HG03108 (cell line): ENCODE measurements around the gene CTPS1.

Experiments
- ATAC-seq: cut with Tn5 transposase; IDR thresholded peaks from one replicate; pipeline ENCODE4 v1.9.1; 2021; ENCODE audit warnings: moderate library complexity; ENCODE audit not compliant: unreplicated experiment

The CTPS1 gene

DNA sequence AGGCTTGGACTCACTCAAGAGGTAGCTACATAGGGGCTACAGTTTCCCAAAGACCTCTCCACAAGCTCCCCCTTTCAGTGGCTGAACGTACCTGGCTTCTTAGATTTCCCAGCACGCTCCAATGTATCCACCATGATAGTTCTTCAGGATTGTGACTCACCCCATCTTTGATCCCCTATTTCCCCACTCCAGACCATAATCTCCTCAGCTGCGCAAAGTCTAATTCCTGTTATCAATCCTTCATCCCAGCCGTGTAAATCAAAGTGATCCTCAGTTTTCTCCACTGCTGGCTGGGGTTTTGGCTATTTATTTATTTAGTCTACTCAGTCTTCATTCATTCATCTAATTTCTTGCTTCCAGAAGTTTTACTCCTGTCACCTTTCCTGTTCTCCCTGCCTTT lies 13.1 kb upstream of the CTPS1 start:
- ATAC-seq, result no peak

GRCh38 chr1:40969445-40969844 lies 10.1 kb upstream of the CTPS1 start:
- no peak for ATAC-seq

- ATAC-seq, result no peak
These were observed 7.5 kb upstream of the CTPS1 start for GRCh38 chr1:40971966-40972365.

GRCh38 chr1:40973912-40974311 lies 5.6 kb upstream of the CTPS1 start:
- no peak for ATAC-seq

DNA sequence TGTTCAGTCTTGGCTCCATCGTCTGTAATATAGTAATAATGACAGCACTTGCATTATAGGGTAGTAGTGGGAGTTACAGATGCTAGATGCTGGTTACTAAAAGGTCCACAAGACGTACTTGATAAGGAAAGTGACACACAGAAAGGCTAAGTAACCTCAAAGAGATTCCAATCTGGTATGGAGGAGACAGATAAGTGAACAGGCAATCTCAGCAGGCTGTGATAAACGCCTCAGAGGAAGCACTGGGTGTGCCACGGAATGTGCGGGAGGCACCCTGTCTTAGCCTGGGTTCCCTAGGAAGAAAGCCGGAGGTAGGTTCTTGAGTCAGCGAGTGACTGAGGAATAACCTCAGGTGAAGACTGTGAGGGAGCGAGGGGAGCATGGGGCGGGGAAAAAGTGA lies 4.6 kb upstream of the CTPS1 start:
- no peak for ATAC-seq

GRCh38 chr1:40976952-40977690 lies 2.4 kb upstream of the CTPS1 start:
- ATAC-seq, result no peak

DNA sequence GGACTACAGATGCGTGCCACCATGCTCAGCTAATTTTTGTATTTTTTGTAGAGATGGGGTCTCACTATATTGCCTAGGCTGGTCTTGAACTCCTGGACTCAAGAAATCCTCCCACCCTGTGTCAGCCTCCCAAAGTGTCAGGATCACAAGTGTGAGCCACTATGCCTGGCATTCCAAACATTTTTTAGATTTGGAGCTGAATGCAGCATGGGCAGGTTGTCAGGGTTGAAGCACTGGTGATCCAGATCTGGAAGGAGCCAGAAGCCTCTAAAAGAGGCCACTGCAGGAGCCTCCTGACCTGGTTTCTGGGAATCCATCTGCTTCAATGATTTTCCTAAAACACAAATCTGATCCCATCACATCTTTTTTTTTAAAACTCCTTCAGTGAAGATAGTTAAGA lies 1.8 kb upstream of the CTPS1 start:
- no peak for ATAC-seq

DNA sequence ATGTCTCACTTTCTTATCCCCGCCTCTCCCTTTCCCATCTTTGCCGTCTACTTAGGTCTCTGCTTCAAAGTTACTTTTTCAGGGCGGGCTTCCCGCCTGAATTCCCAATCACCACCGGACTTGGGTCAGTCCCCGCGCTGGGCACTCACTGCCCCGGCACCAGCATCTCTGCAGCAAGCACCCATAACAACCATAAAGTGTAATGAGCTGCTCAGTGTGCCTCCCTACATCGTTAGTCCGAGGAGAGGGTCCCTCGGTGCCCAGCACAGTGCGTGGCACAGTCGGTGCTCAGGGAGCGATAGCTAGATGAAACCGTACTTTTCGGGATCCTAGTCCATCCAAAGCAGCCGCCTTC lies 633 bp upstream of the CTPS1 start:
- no peak for ATAC-seq

DNA sequence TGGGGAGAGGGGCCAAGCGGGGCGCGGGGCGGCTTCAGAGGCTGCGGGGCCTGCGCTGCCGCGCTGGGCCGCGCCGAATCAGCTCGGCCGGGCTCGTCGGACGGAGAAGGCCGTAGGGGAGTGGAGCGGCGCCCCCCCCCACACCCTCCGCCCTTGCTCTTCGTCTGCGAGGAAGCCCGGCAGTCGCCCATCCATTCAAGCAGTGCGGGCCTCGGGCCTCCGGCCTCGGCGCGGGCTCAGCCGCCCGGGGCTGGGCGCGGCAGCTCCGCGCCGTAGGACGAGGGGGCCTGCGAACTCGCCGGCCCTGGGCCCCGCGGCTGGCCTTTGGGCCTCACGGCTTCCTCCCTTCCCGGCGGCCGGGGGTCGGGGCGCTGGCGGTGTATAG lies 564 bp downstream of the CTPS1 start:
- peak; percentile 4 for ATAC-seq

GRCh38 chr1:40980453-40981121 lies 1.1 kb downstream of the CTPS1 start:
- ATAC-seq, result peak; percentile 7

GRCh38 chr1:40981691-40982448 lies 2.4 kb downstream of the CTPS1 start:
- no peak for ATAC-seq

DNA sequence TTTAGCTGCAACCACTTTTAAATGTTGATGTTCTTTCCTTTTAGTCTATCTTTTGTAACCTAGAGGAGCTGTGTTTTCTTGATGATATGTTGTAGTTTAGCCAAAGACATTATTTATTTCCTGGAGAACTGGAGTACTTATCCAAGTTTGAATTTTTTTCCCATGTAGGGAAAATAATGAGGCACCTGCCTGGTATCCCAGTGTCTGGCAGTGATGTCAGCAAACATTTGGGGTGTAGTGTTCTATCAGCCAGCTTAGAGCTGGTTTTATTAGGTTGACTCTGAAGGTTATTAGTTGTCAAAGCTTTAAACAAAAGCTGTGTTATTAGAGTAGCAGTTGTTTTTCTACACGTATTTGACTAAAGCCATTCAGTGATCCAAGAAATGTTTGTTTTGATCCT lies 3.2 kb downstream of the CTPS1 start:
- ATAC-seq, result no peak

DNA sequence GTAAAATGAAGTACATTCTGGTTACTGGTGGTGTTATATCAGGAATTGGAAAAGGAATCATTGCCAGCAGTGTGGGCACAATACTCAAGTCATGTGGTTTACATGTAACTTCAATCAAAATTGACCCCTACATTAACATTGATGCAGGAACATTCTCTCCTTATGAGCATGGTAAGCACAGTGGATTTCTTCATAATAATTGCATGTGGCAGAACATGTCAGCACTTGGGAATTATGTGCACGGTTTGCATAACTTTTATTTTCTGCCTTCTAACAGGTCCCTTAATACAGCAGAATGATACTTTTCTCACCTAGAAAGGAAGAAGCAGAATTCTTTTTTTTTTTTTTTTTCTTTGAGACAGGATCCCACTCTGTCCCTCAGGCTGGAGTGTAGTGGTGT lies 3.8 kb downstream of the CTPS1 start:
- ATAC-seq, result no peak

- no peak for ATAC-seq
These were observed 4.6 kb downstream of the CTPS1 start for GRCh38 chr1:40984066-40984465.

DNA sequence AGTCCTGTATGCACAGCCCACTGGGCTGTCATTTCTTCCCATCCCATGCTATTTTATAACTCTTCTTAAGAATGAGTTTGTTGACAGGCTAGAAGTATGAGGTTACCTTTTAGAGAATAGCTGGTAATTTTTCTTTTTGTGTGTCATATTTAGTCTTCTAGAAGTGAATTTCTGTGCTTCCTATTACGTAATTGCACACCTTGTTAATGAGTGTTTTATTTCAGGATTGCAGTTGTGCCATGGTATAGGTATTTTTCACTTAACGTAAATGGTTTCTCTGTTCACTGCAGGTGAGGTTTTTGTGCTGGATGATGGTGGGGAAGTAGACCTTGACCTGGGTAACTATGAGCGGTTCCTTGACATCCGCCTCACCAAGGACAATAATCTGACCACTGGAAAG lies 5.0 kb downstream of the CTPS1 start:
- ATAC-seq, result no peak

DNA sequence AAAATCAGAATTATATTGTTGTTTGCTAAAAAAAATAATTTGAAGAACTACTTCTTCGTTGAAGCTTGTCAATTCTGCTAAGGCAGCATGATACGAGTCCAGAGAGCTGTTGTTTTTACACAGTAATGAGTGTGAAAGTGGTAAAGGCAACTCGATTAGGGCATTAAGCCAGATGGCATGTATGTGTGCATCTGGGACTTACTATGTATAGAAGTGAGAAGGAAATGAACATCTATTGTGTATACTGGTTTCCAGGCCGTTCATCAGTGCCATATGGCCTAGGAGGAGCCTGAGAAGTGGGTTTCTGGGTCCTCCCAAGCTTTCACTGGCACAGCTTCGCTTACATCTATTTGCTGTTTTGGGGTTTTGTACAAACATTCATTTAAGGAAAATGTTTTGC lies 5.7 kb downstream of the CTPS1 start:
- no peak for ATAC-seq

- no peak for ATAC-seq
These were observed 6.4 kb downstream of the CTPS1 start for GRCh38 chr1:40985875-40986274.

DNA sequence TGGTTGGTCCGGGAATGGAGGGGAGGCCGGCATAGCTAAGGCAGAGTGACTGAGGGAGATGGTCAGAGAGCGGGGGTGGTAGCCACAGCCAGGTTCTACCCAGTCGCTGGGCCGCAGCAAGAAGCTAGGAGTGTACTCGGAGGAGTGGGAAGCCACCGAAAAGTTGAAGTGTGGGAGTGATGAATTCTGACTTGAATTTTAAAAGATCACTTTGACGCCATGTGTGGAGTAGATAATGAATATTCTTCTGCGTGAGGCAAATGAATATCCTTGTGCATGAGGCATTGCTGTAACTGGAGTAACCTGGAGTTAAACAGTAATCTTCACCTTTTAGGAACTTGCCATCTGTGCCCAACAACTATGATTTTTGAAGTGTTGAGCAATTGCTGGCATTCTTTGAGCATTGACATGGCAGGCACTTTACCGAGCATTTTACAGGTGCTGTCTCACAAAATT lies 6.9 kb downstream of the CTPS1 start:
- no peak for ATAC-seq

DNA sequence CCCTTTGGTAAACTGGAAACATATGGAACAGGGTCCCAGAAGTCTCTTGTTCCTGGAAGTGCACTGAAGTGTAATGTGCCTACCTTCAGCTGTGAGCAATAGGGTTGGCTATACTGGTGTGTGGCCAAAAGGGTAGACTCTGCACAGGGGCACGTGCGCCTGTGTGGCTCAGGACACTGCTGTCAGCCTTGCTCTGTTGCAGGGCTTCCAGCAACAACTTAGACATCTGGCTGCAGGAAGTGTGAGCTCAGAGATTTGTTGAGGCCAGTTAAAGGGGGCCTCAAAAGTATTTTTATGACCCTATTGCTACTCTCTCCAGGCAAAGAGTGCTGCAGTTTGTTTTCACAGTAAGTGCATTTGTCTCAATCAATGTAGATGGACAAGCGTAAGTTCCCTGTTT lies 7.5 kb downstream of the CTPS1 start:
- ATAC-seq, result no peak

GRCh38 chr1:40987439-40988276 lies 8.2 kb downstream of the CTPS1 start:
- no peak for ATAC-seq

GRCh38 chr1:40988280-40988679 lies 8.8 kb downstream of the CTPS1 start:
- ATAC-seq, result no peak
